Measurements from ENCODE around the gene TOR1B. TPM values are rescaled to one million over a fixed set of nuclear protein-coding genes. Genes with fewer than 3 reads are reported as not detected.

The TOR1B gene
- total RNA-seq, 4 donors from 2014 or later = 16.1 to 17.3 (median 17.0) TPM

- WGBS, 2 donors = 67 to 70% methylated on average over 5 of the region's 5 CpGs
- Histone ChIP-seq H3K27ac (peak overlapping the region in 3 of 4 donors; percentile 9 to 75 (median 64)), H3K4me1 (peaks cover 0 to 62% (median 13%) of the 10 kb centered on the region in 3 donors), H3K36me3 (peaks cover 0 to 72% (median 10%) of the 10 kb centered on the region in 3 donors), H3K27me3 (no peaks in the 10 kb centered on the region), H3K4me3 (no peak overlapping the region), H3K9me3 (no peaks in the 10 kb centered on the region)
- DNase-seq = no peak
- no peak for TF ChIP-seq CTCF (IDR thresholded peaks at IDR 0.05)
- TF ChIP-seq POLR2A (IDR thresholded peaks at IDR 0.05) = no peak
- intact Hi-C loops (cut with DNase I) = no loop called here
Measured at GRCh38 chr9:129851821-129852220, 48.8 kb downstream of the TOR1B start.

GRCh38 chr9:129852579-129852978 is 49.6 kb downstream of the TOR1B start:
- intact Hi-C loops (cut with DNase I) = no loop called here
- peaks cover 0 to 55% (median 7%) of the 10 kb centered on the region in 3 donors for H3K4me1 ChIP-seq
- H3K36me3 ChIP-seq = peaks cover 0 to 79% (median 10%) of the 10 kb centered on the region in 3 donors
- peak overlapping the region; percentile 9 to 75 (median 66) for H3K27ac ChIP-seq
- H3K9me3 ChIP-seq = no peaks in the 10 kb centered on the region
- DNase-seq = no peak
- 87 to 100% methylated on average over 2 to 3 of the region's 5 CpGs for WGBS, 2 donors
- H3K27me3 ChIP-seq = no peaks in the 10 kb centered on the region
- TF ChIP-seq CTCF (IDR thresholded peaks at IDR 0.05) (no peak), POLR2A (IDR thresholded peaks at IDR 0.05) (no peak)
- H3K4me3 ChIP-seq = no peak overlapping the region

- H3K4me3 ChIP-seq = no peak overlapping the region
- WGBS, 2 donors = 50 to 84% methylated on average over 1 to 2 of the region's 3 CpGs
- no peak for TF ChIP-seq POLR2A (IDR thresholded peaks at IDR 0.05)
- no peak for TF ChIP-seq CTCF (IDR thresholded peaks at IDR 0.05)
- no peak for DNase-seq
- intact Hi-C loops (cut with DNase I) = no loop called here
- no peak overlapping the region for H3K27ac ChIP-seq
- H3K9me3 ChIP-seq = no peaks in the 10 kb centered on the region
- peaks cover 0 to 45% (median 6%) of the 10 kb centered on the region in 3 donors for H3K4me1 ChIP-seq
- peaks cover 0 to 90% (median 12%) of the 10 kb centered on the region in 3 donors for H3K36me3 ChIP-seq
- no peaks in the 10 kb centered on the region for H3K27me3 ChIP-seq
Measured at GRCh38 chr9:129853614-129854013, 50.6 kb downstream of the TOR1B start.

- no peaks in the 10 kb centered on the region for H3K27me3 ChIP-seq
- TF ChIP-seq POLR2A (IDR thresholded peaks at IDR 0.05) = no peak
- TF ChIP-seq CTCF (IDR thresholded peaks at IDR 0.05) = no peak
- H3K4me3 ChIP-seq = no peak overlapping the region
- peaks cover 0 to 35% (median 4%) of the 10 kb centered on the region in 3 donors for H3K4me1 ChIP-seq
- intact Hi-C loops (cut with DNase I) = no loop called here
- peaks cover 0 to 96% (median 16%) of the 10 kb centered on the region in 3 donors for H3K36me3 ChIP-seq
- H3K9me3 ChIP-seq = no peaks in the 10 kb centered on the region
- DNase-seq = no peak
- no peak overlapping the region for H3K27ac ChIP-seq
- 94 to 95% methylated on average over 4 of the region's 4 CpGs for WGBS, 2 donors
Measured at GRCh38 chr9:129854588-129855110, 51.7 kb downstream of the TOR1B start.

- Histone ChIP-seq H3K36me3 (peaks cover 8 to 96% (median 22%) of the 10 kb centered on the region in 3 donors), H3K4me1 (peaks cover 0 to 13% (median 4%) of the 10 kb centered on the region in 3 donors), H3K9me3 (no peaks in the 10 kb centered on the region), H3K27ac (no peak overlapping the region), H3K4me3 (no peak overlapping the region), H3K27me3 (no peaks in the 10 kb centered on the region)
- no peak for DNase-seq
- TF ChIP-seq CTCF (IDR thresholded peaks at IDR 0.05) (no peak), POLR2A (IDR thresholded peaks at IDR 0.05) (no peak)
- intact Hi-C loops (cut with DNase I) = no loop called here
- 82 to 92% methylated on average over 6 of the region's 7 CpGs for WGBS, 2 donors
Measured at GRCh38 chr9:129857207-129857606, 54.2 kb downstream of the TOR1B start.

All from esophagus squamous epithelium (tissue), 5 donors.